ENCODE data around the gene GLIS1.

- TF ChIP-seq SP1 (IDR thresholded peaks at IDR 0.05) (no peak), ZNF384 (IDR thresholded peaks at IDR 0.05) (no peak), ELF4 (IDR thresholded peaks at IDR 0.05) (no peak), FOXA1 (IDR thresholded peaks at IDR 0.05) (no peak), FOXM1 (IDR thresholded peaks at IDR 0.05; ENCODE audit: borderline replicate concordance) (no peak), SUZ12 (IDR thresholded peaks at IDR 0.05) (no peak), HDGF (IDR thresholded peaks at IDR 0.05; ENCODE audit: borderline replicate concordance) (no peak), BHLHE40 (IDR thresholded peaks at IDR 0.05; ENCODE audit: borderline replicate concordance) (no peak), FOXK2 (IDR thresholded peaks at IDR 0.05) (no peak), L3MBTL2 (conservative IDR thresholded peaks at IDR 0.05) (no peak)
Measured at GRCh38 chr1:53693773-53694717, 44.9 kb downstream of the GLIS1 start.
